Stimulated activated CD4-positive, alpha-beta T cell treated with anti-CD3 and anti-CD28 coated beads, Interleukin-4, amount 100 ng/mL, for 1 hour (primary cell): ENCODE data around the gene XPR1.

Source experiments
- DNase-seq: peaks from one replicate; pipeline ENCODE4 v3.0.0-alpha.2; 2020

Gene XPR1

DNA sequence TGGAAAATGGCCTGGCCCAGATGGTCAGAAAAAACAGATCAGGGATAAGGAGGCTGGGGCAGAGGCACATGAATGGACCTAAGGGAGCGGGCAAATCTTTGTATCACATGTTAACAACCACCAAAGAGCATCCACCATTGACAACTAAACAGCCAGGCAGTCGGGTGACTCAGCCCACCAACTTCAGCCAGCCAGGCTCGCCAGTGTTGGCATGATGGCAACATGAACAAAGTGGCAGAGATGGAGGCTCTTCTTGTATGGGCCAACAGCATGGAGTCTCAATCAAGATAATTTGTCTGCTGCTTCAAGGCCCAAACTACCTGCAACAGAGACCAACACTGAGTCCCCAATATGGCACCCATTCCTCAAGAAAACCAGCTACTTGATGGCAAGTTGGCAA lies 264.3 kb downstream of the XPR1 start:
- DNase-seq, result no peak

DNA sequence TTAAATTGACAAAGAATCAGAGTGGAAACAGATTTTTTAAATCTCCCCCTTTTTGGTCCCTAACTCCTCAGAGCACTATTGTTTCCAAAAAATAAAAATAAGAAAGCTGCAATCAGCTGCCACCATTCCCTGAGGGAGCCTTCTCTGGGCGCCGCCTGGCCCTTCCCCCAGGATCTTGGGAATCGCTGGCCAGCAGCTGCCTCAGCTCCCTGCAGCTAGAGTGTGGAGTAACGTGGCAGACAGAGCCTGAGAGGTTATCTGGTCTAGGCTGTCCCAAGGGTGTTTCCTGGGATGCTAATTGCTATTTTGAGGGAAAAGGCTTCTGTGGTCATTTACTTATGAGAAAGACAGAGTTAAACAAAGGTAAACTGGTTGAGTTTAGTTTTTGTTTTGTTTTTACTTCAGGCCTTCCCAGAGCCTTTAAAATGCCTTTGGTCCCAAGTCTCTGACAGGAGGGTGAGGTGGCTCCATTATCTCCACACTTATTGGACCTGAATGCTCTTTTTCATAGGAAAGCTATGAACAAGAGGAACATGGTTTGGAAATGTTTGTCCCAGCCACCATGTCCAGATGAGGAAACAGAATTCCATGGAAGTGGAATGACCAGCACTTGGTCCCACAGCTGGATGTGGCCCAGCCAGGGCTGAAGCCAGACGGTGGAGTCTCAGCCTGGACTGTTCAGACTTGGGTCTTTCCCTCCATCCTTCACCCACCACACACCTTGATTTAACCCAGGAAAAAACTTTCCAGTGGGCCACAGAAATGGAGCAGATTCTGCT lies 266.8 kb downstream of the XPR1 start:
- no peak for DNase-seq

GRCh38 chr1:180899262-180899661 lies 267.4 kb downstream of the XPR1 start:
- no peak for DNase-seq

DNA sequence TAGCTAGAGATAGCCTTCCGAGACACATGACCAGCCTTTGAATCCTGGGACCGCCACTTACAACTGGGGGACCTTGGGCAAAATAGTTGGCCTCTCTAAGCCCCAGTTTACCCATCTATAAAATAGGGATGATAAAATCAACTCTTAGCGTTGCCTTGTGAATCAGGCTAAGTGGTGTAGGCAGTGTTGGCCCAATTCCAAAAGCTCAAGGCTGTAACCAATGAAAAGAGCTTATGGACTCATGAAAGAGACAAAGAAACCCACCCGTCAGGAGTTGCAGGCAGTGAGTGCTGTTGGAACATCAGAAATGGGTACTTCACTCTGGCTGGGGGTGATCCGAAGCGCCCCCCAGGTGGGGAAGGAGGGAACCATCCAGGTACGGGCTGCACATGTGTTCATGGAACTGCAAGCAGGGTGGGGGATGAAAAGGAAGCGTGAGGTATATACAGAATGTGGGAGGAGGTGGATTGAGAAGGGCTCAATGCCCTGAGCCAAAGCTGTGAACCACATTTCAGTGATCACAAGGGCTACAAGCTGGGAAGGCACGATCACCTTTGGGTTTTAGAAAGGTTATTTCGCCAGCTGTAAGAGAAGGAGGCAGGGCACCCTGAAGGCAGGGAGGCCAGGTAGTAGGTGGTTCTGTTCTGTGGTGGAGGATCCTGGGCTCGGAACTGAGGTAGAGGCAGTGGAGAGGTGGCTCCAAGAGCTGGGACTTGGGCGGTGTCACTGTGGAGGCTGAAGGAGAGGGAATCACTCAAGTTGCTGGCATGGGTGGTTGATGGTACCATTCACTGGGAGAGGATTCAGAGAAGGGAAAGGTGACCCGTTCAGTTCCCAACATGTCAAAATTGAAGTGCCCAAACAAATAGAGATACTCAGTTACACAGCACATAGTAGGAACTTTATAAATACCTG lies 269.5 kb downstream of the XPR1 start:
- no peak for DNase-seq

DNA sequence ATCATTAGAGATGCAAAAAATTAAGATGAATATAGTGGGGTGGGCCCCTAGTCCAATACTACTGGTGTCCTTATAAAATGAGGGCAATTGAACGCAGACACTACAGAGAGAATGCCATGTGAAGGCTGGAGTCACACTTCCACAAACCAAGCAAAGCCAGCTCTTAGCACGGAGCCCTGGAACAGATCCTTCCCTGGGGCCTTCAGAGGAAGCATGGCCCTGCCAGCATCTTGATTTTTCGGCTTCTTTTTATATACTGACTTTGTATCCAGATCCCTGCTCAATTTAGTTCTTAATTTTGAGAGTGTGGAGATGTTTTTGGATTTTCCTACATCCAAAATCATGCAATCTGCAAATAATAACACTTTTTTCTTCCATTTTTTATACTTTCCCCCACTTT lies 270.7 kb downstream of the XPR1 start:
- DNase-seq, result no peak

GRCh38 chr1:180905927-180906326 lies 274.1 kb downstream of the XPR1 start:
- DNase-seq, result no peak

- DNase-seq, result no peak
Measured at GRCh38 chr1:180906511-180906910, 274.7 kb downstream of the XPR1 start.

DNA sequence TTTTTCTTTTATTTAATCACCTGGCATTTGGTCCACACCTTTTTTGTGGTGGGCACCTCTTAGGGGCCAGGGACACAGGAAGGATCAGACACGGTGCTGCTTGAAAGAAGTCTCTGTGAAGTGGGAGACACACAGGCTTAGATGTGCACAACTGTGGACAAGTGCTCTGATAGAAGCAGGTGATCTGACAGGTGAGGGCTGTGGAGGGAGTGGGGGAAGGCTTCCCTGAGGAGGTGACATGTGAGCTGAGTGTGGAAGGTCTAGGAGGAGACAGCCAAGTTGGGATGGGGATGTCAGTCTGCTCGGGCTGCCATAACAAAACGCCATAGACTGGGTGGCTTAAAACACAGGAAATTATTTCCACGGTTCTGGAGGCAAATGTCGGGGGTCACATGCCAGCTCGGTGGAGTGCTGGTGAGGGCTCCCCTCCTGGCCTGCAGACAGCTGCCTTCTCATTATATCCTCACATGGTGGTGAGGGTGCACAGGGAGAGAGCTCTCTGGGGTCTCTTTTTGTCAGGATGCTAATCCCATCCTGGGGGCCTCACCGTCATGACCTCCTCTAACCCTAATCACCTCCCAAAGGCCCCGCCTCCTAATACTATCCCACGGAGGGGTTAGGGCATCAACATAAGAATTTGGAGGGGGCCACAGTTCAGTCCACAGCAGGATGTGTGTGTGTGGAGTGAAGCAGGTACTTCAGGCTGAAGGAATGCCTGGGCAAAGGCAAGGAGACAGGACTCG lies 275.7 kb downstream of the XPR1 start:
- no peak for DNase-seq

- no peak for DNase-seq
Measured at GRCh38 chr1:180908074-180908765, 276.4 kb downstream of the XPR1 start.

- DNase-seq, result no peak
Measured at GRCh38 chr1:180909005-180909414, 277.2 kb downstream of the XPR1 start.

DNA sequence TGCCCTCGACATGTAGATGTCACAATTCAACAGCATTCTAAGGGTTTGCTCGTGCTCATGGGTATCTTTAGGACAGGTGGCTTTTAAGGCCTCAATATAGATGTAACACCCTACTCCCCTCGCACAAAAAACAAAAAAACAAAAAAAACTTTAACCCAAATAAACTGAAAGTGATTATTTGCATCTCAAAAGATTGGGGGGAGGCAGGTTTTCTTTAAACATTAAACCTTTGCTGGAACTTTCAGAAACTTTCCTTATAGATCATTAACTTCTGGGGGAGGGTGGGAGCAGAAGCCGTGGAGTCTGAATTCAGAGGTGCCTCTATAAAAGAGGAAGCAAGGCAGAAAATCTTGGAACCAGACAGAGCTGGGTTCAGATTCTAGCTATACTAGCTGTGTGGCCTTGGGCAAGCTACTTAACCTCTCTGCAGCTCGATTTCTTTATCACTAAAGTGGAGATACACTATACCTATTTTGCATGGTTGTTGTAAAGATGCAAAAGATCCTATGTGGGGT lies 277.7 kb downstream of the XPR1 start:
- DNase-seq, result no peak

DNA sequence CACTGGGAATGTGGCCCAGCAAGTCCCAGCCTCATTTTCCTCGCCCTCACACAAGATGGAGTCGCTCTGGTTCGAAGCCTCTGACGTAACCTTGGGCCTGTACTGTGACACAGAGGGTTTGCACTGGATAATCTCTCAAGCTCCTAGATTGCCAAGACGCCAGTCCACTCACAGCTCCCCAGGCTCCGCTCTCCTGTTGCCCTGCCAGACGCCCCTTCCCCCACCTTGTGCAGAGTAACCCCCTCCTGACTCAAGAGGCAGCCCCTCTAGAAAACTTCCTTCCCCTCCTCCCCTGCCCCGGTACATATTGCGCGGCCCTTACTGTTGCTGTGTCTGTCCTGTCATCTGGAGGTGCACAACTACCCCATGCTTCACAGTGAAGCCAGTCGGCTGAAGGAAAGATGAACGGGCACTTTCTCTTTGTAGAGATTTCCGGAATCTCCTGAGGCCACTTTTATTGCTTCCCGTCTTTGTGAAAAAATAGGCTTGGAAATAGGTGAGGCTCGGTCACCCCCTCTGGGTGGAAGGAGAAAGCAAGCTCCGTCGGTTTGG lies 279.9 kb downstream of the XPR1 start:
- no peak for DNase-seq

GRCh38 chr1:180912211-180912800 lies 280.5 kb downstream of the XPR1 start:
- no peak for DNase-seq

- DNase-seq, result no peak
Measured at GRCh38 chr1:180912801-180913565, 281.2 kb downstream of the XPR1 start, which contains the start of gene KIAA1614. Gene KIAA1614 (plus strand): TSS chr1:180912897. CDS start chr1:180913244, 347 bp downstream.

GRCh38 chr1:180915426-180915965 lies 283.7 kb downstream of the XPR1 start:
- no peak for DNase-seq

- DNase-seq, result no peak
Measured at GRCh38 chr1:180916012-180916770, 284.4 kb downstream of the XPR1 start.

DNA sequence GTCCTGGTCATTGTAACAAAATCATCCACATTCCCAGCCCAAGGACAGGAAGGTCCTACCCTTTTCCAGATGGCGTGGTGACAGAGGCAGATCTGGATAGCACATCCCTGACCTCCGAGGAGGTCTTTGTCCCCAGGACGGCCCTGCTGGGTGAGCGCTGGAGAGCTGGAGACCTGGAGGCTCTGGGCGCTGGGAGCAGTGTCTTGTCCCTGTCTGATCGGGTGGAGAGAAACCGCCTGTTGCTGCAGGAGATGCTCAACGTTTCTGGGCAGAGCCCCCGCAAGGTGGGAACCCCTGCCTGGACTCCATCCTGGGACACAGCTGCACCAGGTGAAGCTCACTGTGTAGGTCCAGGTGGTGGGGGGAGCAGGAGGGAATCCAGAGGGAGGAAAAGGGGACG lies 284.9 kb downstream of the XPR1 start:
- DNase-seq, result no peak

GRCh38 chr1:180917306-180918065 lies 285.7 kb downstream of the XPR1 start:
- no peak for DNase-seq

GRCh38 chr1:180918519-180918918 lies 286.7 kb downstream of the XPR1 start:
- no peak for DNase-seq
